Measurements from ENCODE around the gene THY1. TPM values are rescaled to one million over a fixed set of nuclear protein-coding genes. Genes with fewer than 3 reads are reported as not detected.

The THY1 gene
- total and polyA plus RNA-seq, 9 of the 15 experiments (the other 6 are each of a cell fraction or from before 2014, with no cell fraction given), result 0.07 to 0.40 (median 0.16) TPM; not detected in 5

DNA sequence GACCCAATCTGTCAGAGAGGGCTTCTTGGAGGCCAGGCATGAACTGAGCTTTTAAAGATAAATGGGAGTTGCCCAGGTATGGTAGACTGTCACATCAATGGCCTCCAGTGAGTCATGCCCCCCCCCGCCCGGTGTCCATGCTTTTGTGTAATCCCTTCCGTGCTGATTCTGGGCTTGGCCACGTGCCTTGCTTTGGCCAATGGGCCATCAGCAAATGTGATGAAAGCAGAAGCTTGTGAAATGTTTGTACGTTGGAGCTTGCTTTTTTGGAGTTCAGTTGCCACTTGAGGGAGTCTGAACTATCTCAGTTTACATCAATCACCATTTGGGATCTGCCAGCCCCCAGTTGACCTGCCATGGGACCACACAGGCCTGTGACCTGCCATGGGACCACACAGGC lies 4.3 kb upstream of the THY1 start (continued):
- TF ChIP-seq GMEB1 (CRISPR knock-in tag; IDR thresholded peaks at IDR 0.05) (no peak), BHLHE40 (IDR thresholded peaks at IDR 0.05; ENCODE audit: low read length) (no peak; the same call in 1 of the 2 replicates), ZNF239 (CRISPR knock-in tag; IDR thresholded peaks at IDR 0.05) (no peak), NRF1 (conservative IDR thresholded peaks at IDR 0.05 in 1 of 2, IDR thresholded peaks at IDR 0.05 in 1 of 2) (peak in 1 of 2 experiments; percentile 18; a peak in 1 of 4 replicates), RBFOX2 (IDR thresholded peaks at IDR 0.05; ENCODE audit: low read depth, low read length) (no peak), LCOR (CRISPR knock-in tag; IDR thresholded peaks at IDR 0.05) (no peak), ZNF165 (CRISPR knock-in tag; IDR thresholded peaks at IDR 0.05; ENCODE audit: borderline replicate concordance) (no peak), ZNF583 (CRISPR knock-in tag; IDR thresholded peaks at IDR 0.05) (no peak)
- TF ChIP-seq, protein P1, sequence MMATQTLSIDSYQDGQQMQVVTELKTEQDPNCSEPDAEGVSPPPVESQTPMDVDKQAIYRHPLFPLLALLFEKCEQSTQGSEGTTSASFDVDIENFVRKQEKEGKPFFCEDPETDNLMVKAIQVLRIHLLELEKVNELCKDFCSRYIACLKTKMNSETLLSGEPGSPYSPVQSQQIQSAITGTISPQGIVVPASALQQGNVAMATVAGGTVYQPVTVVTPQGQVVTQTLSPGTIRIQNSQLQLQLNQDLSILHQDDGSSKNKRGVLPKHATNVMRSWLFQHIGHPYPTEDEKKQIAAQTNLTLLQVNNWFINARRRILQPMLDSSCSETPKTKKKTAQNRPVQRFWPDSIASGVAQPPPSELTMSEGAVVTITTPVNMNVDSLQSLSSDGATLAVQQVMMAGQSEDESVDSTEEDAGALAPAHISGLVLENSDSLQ (IDR thresholded peaks at IDR 0.05), result 0 out of 2 replicates have a peak, but pooled peaks have one; percentile 43
- TF ChIP-seq, protein P2, sequence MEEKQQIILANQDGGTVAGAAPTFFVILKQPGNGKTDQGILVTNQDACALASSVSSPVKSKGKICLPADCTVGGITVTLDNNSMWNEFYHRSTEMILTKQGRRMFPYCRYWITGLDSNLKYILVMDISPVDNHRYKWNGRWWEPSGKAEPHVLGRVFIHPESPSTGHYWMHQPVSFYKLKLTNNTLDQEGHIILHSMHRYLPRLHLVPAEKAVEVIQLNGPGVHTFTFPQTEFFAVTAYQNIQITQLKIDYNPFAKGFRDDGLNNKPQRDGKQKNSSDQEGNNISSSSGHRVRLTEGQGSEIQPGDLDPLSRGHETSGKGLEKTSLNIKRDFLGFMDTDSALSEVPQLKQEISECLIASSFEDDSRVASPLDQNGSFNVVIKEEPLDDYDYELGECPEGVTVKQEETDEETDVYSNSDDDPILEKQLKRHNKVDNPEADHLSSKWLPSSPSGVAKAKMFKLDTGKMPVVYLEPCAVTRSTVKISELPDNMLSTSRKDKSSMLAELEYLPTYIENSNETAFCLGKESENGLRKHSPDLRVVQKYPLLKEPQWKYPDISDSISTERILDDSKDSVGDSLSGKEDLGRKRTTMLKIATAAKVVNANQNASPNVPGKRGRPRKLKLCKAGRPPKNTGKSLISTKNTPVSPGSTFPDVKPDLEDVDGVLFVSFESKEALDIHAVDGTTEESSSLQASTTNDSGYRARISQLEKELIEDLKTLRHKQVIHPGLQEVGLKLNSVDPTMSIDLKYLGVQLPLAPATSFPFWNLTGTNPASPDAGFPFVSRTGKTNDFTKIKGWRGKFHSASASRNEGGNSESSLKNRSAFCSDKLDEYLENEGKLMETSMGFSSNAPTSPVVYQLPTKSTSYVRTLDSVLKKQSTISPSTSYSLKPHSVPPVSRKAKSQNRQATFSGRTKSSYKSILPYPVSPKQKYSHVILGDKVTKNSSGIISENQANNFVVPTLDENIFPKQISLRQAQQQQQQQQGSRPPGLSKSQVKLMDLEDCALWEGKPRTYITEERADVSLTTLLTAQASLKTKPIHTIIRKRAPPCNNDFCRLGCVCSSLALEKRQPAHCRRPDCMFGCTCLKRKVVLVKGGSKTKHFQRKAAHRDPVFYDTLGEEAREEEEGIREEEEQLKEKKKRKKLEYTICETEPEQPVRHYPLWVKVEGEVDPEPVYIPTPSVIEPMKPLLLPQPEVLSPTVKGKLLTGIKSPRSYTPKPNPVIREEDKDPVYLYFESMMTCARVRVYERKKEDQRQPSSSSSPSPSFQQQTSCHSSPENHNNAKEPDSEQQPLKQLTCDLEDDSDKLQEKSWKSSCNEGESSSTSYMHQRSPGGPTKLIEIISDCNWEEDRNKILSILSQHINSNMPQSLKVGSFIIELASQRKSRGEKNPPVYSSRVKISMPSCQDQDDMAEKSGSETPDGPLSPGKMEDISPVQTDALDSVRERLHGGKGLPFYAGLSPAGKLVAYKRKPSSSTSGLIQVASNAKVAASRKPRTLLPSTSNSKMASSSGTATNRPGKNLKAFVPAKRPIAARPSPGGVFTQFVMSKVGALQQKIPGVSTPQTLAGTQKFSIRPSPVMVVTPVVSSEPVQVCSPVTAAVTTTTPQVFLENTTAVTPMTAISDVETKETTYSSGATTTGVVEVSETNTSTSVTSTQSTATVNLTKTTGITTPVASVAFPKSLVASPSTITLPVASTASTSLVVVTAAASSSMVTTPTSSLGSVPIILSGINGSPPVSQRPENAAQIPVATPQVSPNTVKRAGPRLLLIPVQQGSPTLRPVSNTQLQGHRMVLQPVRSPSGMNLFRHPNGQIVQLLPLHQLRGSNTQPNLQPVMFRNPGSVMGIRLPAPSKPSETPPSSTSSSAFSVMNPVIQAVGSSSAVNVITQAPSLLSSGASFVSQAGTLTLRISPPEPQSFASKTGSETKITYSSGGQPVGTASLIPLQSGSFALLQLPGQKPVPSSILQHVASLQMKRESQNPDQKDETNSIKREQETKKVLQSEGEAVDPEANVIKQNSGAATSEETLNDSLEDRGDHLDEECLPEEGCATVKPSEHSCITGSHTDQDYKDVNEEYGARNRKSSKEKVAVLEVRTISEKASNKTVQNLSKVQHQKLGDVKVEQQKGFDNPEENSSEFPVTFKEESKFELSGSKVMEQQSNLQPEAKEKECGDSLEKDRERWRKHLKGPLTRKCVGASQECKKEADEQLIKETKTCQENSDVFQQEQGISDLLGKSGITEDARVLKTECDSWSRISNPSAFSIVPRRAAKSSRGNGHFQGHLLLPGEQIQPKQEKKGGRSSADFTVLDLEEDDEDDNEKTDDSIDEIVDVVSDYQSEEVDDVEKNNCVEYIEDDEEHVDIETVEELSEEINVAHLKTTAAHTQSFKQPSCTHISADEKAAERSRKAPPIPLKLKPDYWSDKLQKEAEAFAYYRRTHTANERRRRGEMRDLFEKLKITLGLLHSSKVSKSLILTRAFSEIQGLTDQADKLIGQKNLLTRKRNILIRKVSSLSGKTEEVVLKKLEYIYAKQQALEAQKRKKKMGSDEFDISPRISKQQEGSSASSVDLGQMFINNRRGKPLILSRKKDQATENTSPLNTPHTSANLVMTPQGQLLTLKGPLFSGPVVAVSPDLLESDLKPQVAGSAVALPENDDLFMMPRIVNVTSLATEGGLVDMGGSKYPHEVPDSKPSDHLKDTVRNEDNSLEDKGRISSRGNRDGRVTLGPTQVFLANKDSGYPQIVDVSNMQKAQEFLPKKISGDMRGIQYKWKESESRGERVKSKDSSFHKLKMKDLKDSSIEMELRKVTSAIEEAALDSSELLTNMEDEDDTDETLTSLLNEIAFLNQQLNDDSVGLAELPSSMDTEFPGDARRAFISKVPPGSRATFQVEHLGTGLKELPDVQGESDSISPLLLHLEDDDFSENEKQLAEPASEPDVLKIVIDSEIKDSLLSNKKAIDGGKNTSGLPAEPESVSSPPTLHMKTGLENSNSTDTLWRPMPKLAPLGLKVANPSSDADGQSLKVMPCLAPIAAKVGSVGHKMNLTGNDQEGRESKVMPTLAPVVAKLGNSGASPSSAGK (IDR thresholded peaks at IDR 0.05), result peak; percentile 78
- TF ChIP-seq, protein P3, sequence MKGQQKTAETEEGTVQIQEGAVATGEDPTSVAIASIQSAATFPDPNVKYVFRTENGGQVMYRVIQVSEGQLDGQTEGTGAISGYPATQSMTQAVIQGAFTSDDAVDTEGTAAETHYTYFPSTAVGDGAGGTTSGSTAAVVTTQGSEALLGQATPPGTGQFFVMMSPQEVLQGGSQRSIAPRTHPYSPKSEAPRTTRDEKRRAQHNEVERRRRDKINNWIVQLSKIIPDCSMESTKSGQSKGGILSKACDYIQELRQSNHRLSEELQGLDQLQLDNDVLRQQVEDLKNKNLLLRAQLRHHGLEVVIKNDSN (CRISPR knock-in tag; IDR thresholded peaks at IDR 0.05), result peak; percentile 93
- TF ChIP-seq, protein P4, sequence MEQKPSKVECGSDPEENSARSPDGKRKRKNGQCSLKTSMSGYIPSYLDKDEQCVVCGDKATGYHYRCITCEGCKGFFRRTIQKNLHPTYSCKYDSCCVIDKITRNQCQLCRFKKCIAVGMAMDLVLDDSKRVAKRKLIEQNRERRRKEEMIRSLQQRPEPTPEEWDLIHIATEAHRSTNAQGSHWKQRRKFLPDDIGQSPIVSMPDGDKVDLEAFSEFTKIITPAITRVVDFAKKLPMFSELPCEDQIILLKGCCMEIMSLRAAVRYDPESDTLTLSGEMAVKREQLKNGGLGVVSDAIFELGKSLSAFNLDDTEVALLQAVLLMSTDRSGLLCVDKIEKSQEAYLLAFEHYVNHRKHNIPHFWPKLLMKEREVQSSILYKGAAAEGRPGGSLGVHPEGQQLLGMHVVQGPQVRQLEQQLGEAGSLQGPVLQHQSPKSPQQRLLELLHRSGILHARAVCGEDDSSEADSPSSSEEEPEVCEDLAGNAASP (IDR thresholded peaks at IDR 0.05), result no peak
